NB4 (cell line): ENCODE measurements around the gene PDE4D.
"Not testable (repeated sequence)": the region's sequence is repeated elsewhere in the genome, so short reads cannot be mapped to it uniquely, and the experiment has no call there.

ENCODE experiments used
- DNase-seq: peaks from one replicate; pipeline ENCODE4 v3.0.0; 2010; ENCODE audit warnings: low read depth
- H3K4me3 ChIP-seq: one replicate; pipeline ENCODE4 v1.5.1; 2011; ENCODE audit warnings: mild to moderate bottlenecking, low read depth, low read length, moderate library complexity
- CTCF ChIP-seq: IDR thresholded peaks from one replicate; pipeline ENCODE4 v1.5.1; 2012; ENCODE audit warnings: low read depth, low read length
- MYC ChIP-seq: IDR thresholded peaks from 2 replicates; pipeline ENCODE4 v1.6.1; 2011; ENCODE audit warnings: low read depth, low read length
- POLR2A ChIP-seq: IDR thresholded peaks from 2 replicates; pipeline ENCODE4 v1.6.1; 2011; ENCODE audit warnings: mild to moderate bottlenecking; ENCODE audit not compliant: insufficient read length; ENCODE audit errors: extremely low read depth
- TF ChIP-seq, protein P1 (sequence below): IDR thresholded peaks from 2 replicates; pipeline ENCODE4 v1.6.1; 2011; ENCODE audit warnings: low read depth, low read length

The PDE4D gene

GRCh38 chr5:59387127-59387526, 506.4 kb downstream of the PDE4D start:
- no peak overlapping the region for H3K4me3 ChIP-seq
- DNase-seq: no peak

DNA sequence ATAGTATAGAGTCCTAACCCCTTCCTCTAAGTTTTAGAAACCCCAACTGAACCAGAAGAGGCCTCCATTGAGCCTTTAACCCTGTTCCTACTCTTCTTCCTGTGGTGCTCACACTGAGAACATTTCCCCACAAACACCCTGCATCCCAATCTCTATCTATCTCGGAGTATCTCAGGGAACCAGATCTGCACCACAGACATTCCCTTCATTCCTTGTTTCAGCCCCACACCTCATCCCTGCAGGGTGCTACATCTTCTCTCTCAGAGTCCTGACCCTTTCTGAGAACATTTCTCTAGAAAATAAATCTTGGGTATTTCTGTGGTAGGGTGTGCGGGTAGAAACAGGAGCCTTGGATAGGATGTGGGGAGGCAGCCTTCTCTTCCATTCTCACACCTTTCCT, 507.8 kb downstream of the PDE4D start:
- no peak overlapping the region for H3K4me3 ChIP-seq
- TF ChIP-seq CTCF (no peak), MYC (no peak), POLR2A (no peak)
- TF ChIP-seq, protein P1, sequence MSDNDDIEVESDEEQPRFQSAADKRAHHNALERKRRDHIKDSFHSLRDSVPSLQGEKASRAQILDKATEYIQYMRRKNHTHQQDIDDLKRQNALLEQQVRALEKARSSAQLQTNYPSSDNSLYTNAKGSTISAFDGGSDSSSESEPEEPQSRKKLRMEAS: no peak
- DNase-seq: no peak

More at GRCh38 chr5:59387127-59387526, 506.4 kb downstream of the PDE4D start:
- TF ChIP-seq POLR2A (no peak), MYC (no peak), CTCF (no peak)
- TF ChIP-seq, protein P1: no peak

GRCh38 chr5:59380350-59380951, 513.1 kb downstream of the PDE4D start:
- H3K4me3 ChIP-seq: no peak overlapping the region
- no peak for TF ChIP-seq POLR2A
- no peak for TF ChIP-seq CTCF
- no peak for TF ChIP-seq MYC
- TF ChIP-seq, protein P1: peak; percentile 59; the same call in 1 of the 2 replicates
- peak; percentile 84 for DNase-seq

GRCh38 chr5:59374036-59374435, 519.5 kb downstream of the PDE4D start:
- not testable (repeated sequence) for H3K4me3 ChIP-seq, DNase-seq

DNA sequence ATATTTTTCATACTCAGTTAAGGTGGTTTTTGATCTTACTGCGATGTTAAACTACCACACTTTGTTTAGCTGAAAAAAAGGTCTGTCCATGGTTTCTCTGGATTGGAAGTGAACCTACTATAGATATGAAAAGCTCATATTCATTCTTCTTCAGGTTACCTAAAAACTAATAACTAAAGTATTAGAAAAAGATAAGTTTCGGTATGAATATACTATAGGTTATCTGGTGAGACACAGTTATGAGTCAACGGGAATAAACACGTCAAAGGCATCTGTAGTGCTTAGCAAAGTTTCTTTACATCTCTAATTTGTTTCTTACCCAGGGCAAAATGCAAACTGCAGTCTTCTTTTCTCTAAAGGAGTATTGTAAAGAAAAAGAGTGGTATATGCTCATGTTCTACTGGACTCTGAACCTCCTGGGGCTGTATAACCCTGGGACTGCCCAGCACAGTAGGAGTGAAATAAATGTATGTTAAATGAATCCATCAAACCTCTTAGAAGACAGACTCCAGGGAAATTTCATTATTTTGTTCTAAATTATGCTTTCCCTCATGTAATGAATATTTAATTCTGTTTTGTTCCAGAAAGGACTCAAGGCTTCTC, 521.9 kb downstream of the PDE4D start:
- no peak for TF ChIP-seq CTCF

GRCh38 chr5:59368951-59369350, 524.6 kb downstream of the PDE4D start:
- no peak overlapping the region for H3K4me3 ChIP-seq
- DNase-seq: no peak

More for the DNA sequence above, 521.9 kb downstream of the PDE4D start:
- no peak overlapping the region for H3K4me3 ChIP-seq
- no peak for DNase-seq

More at GRCh38 chr5:59368951-59369350, 524.6 kb downstream of the PDE4D start:
- TF ChIP-seq CTCF: no peak
- TF ChIP-seq, protein P1: no peak
- no peak for TF ChIP-seq POLR2A
- no peak for TF ChIP-seq MYC
